ENCODE data around the gene NT5M. TPM values are rescaled to one million over a fixed set of nuclear protein-coding genes. Genes with fewer than 3 reads are reported as not detected.

Gene NT5M
- polyA plus RNA-seq, 1 experiment = 1.2 TPM

- H3K27me3 ChIP-seq (ENCODE audit: control insufficient read depth, insufficient read depth, low read length) = no peaks in the 10 kb centered on the region
- no peaks in the 10 kb centered on the region for H3K36me3 ChIP-seq (ENCODE audit: control insufficient read depth, insufficient read depth, low read length)
- TF ChIP-seq CTCF (IDR thresholded peaks at IDR 0.05; ENCODE audit: insufficient read depth, low read depth, low read length) = no peak
- ChIA-PET CTCF (interaction anchor here (0.6 kb wide), 1 partner anchor 355 kb away, joined by 3 read pairs; no protein-coding TSS in a partner anchor), POLR2A (no interaction called here)
- H3K4me3 ChIP-seq (ENCODE audit: low read depth, low read length) = no peak overlapping the region
- DNase-seq (ENCODE audit: low read depth) = no peak
Observed at GRCh38 chr17:17328251-17328650, 25.1 kb downstream of the NT5M start.

DNA sequence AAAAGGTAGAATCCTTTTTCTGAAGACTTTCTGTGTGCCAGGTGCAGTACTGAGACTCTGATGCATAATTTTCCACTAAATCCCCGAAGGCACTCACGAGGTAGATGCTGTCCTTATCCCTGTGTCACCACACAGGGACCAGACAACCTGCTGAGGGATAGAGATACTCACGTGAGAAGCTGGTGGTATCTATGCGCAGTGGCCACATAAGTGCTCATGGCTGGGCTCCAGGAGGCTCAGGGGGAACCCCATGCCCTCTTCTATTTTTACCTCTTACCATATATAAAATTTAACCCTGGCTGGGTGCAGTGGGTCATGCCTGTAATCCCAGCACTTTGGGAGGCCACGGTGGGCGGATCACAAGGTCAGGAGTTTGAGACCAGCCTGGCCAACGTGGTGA lies 38.3 kb downstream of the NT5M start:
- Histone ChIP-seq H3K4me3 (ENCODE audit: low read depth, low read length) (no peak overlapping the region), H3K36me3 (ENCODE audit: control insufficient read depth, insufficient read depth, low read length) (no peaks in the 10 kb centered on the region), H3K27me3 (ENCODE audit: control insufficient read depth, insufficient read depth, low read length) (no peaks in the 10 kb centered on the region)
- ChIA-PET POLR2A (no interaction called here), CTCF (interaction anchor here (1.2 kb wide), 1 partner anchor 301 kb away, joined by 3 read pairs; no protein-coding TSS in a partner anchor)
- no peak for TF ChIP-seq CTCF (IDR thresholded peaks at IDR 0.05; ENCODE audit: insufficient read depth, low read depth, low read length)
- no peak for DNase-seq (ENCODE audit: low read depth)

DNA sequence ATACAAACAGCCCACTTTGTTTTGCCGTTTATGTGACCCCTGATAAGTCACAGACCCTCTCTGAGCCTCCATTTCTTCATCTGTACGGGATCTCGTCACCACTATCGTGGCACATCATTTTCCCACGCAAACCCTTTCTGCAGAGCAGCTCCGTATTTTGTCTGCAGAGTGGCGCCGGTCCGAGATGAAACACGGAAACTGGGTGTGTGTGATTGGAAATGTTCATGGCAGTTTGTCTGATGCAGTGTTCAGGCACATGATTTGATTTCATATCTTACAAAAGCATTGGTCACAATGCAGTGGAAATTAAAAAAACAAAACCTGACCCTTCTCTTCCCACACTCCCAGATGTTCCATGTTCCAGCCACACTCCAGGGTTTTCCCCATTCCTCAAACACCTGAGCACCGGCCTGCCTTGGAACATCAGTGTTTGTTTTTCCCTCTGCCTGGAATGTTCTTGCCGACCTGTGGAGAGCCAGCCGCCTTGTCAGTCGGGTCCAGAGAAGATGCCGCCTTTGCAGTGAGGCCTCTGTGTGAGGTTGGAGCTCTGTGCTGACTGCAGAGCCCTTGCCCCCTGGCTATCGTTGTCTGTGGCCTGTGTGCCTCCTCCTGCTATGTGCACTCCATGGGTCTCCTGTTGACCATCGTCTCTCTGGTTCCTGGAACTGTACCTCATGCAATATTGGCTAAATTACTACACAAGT lies 39.2 kb downstream of the NT5M start:
- H3K27me3 ChIP-seq (ENCODE audit: control insufficient read depth, insufficient read depth, low read length) = no peaks in the 10 kb centered on the region
- no peaks in the 10 kb centered on the region for H3K36me3 ChIP-seq (ENCODE audit: control insufficient read depth, insufficient read depth, low read length)
- POLR2A ChIA-PET = no interaction called here
- CTCF ChIA-PET = interaction anchor here (0.6 to 1.2 kb wide), 3 partner anchors 300 to 1260 kb away, joined by 3 to 4 read pairs (median 3); no protein-coding TSS in a partner anchor
- DNase-seq (ENCODE audit: low read depth) = no peak
- TF ChIP-seq CTCF (IDR thresholded peaks at IDR 0.05; ENCODE audit: insufficient read depth, low read depth, low read length) = no peak
- H3K4me3 ChIP-seq (ENCODE audit: low read depth, low read length) = no peak overlapping the region

- ChIA-PET CTCF (no interaction called here), POLR2A (no interaction called here)
- DNase-seq (ENCODE audit: low read depth) = no peak
Observed at GRCh38 chr17:17343160-17343735, 40.1 kb downstream of the NT5M start.

More at GRCh38 chr17:17343160-17343735, 40.1 kb downstream of the NT5M start:
- Histone ChIP-seq H3K27me3 (ENCODE audit: control insufficient read depth, insufficient read depth, low read length) (no peaks in the 10 kb centered on the region), H3K4me3 (ENCODE audit: low read depth, low read length) (no peak overlapping the region), H3K36me3 (ENCODE audit: control insufficient read depth, insufficient read depth, low read length) (no peaks in the 10 kb centered on the region)
- no peak for TF ChIP-seq CTCF (IDR thresholded peaks at IDR 0.05; ENCODE audit: insufficient read depth, low read depth, low read length)

Measured in BJ (cell line).